Measurements from ENCODE around the gene HMGXB3.
A peak's percentile ranks its signal among the peaks of the same experiment; 100 is the strongest.

Gene HMGXB3

GRCh38 chr5:149959406-149960236 is 40.9 kb upstream of the HMGXB3 start:
- DNase-seq (ENCODE audit: extremely low read depth, low read depth) = no peak
- peak; percentile 48 for TF ChIP-seq CTCF (IDR thresholded peaks at IDR 0.05; ENCODE audit: low read depth, low read length)

- TF ChIP-seq CTCF (IDR thresholded peaks at IDR 0.05; ENCODE audit: low read depth, low read length) = no peak
Observed at GRCh38 chr5:149960272-149961185, 40.0 kb upstream of the HMGXB3 start, which contains the start of gene SLC26A2. Gene SLC26A2, plus strand, starts transcription at chr5:149960758. Its CDS starts 16,895 bp downstream, at chr5:149977653.

GRCh38 chr5:149961186-149961685 is 39.3 kb upstream of the HMGXB3 start:
- DNase-seq (ENCODE audit: extremely low read depth, low read depth) = no peak
- no peak for TF ChIP-seq CTCF (IDR thresholded peaks at IDR 0.05; ENCODE audit: low read depth, low read length)

More at GRCh38 chr5:149960272-149961185, 40.0 kb upstream of the HMGXB3 start, which contains the start of gene SLC26A2:
- DNase-seq (ENCODE audit: extremely low read depth, low read depth) = peak; percentile 94

- DNase-seq (ENCODE audit: extremely low read depth, low read depth) = no peak
Observed at GRCh38 chr5:149961957-149962409, 38.6 kb upstream of the HMGXB3 start.

GRCh38 chr5:149962601-149963300 is 37.8 kb upstream of the HMGXB3 start:
- no peak for DNase-seq (ENCODE audit: extremely low read depth, low read depth)
- TF ChIP-seq CTCF (IDR thresholded peaks at IDR 0.05; ENCODE audit: low read depth, low read length) = no peak

More at GRCh38 chr5:149961957-149962409, 38.6 kb upstream of the HMGXB3 start:
- peak; percentile 58 for TF ChIP-seq CTCF (IDR thresholded peaks at IDR 0.05; ENCODE audit: low read depth, low read length)

GRCh38 chr5:149963729-149964128 is 36.8 kb upstream of the HMGXB3 start:
- no peak for DNase-seq (ENCODE audit: extremely low read depth, low read depth)
- no peak for TF ChIP-seq CTCF (IDR thresholded peaks at IDR 0.05; ENCODE audit: low read depth, low read length)
